GM21717 (cell line): ENCODE measurements around the gene EXPH5.
"Not testable (repeated sequence)": the region's sequence is repeated elsewhere in the genome, so short reads cannot be mapped to it uniquely, and the experiment has no call there.

Experiments
- ATAC-seq: cut with Tn5 transposase; IDR thresholded peaks from one replicate; pipeline ENCODE4 v1.9.1; 2021; ENCODE audit warnings: mild to moderate bottlenecking, moderate library complexity; ENCODE audit not compliant: unreplicated experiment

Gene EXPH5

DNA sequence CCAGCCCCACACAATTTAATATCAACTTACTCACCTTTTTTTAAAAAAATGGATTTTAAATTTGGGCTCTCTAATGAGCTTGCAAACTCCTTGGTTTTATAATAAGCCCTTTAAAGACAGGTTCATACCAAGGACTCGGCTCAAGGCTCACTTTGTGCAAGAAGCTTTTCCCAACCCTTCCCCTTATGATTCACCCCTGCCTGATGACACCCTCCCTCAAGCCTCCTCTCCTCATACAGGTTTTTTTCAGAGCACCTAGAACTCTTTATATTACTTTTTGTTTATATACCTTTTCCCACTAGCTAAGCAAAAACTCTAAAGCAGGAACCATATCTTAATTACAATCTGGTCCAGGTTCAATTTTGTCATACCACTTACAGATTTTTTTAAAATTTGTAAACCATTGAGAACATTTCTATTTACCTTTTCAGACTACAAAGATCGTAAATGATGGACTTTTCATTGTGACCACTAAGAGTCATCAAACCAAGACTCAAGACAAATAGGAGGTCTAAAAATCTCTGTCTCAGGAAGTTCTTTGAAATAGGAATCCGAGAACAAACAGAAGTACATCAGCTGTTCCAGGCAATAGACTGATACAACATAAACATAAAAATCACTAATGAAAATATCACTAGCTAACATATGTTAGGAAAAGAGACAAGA lies 13.1 kb upstream of the EXPH5 start:
- no peak for ATAC-seq

DNA sequence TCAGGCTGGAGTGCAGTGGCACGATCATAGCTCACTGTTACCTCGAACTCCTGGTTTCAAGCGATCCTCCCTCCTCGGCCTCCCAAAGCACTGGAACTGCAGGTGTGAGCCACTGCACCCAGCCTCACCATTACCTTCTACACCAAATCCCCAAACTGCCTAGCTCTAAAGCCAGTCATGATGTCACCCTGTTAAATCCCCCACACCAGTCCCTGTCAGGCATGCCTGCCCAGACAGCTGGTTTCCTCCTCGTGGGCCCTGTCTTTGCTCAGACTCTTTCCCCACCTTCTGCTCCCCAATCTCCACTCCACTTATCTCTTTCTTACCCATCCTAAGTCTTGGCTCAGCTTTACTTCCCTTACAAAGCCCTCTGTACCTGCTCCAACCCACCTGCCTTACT lies 12.5 kb upstream of the EXPH5 start:
- ATAC-seq, result peak; percentile 58

- not testable (repeated sequence) for ATAC-seq
Observed at GRCh38 chr11:108602818-108603217, 9.2 kb upstream of the EXPH5 start.

- ATAC-seq, result no peak
Observed at GRCh38 chr11:108601150-108601549, 7.6 kb upstream of the EXPH5 start.

GRCh38 chr11:108599978-108600377 lies 6.4 kb upstream of the EXPH5 start:
- ATAC-seq, result no peak

- ATAC-seq, result no peak
Observed at GRCh38 chr11:108597736-108598355, 4.3 kb upstream of the EXPH5 start.

- no peak for ATAC-seq
Observed at GRCh38 chr11:108596701-108597100, 3.1 kb upstream of the EXPH5 start.

GRCh38 chr11:108593923-108594434 lies 411 bp upstream of the EXPH5 start:
- no peak for ATAC-seq

- peak; percentile 16 for ATAC-seq
Observed at GRCh38 chr11:108592591-108593213, 866 bp downstream of the EXPH5 start.

DNA sequence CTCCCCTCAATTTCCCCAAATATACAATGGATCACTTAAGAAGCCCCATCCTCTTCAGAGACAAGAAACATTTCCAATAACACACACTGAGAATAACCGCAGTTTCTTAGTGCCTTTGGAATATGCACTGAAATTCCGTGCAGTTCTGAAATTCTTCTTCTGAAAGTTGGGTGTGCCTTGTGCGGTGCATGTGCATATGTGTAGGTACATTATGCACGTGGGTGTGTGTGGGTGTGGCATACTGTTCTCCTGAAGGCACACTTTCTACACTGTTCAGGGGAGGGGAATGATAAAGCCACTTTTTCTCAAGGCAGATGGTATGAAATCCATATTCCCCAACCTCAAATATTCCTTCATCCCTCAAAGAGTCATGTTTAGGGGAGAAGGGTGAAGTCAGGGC lies 1.7 kb downstream of the EXPH5 start:
- no peak for ATAC-seq

- ATAC-seq, result no peak
Observed at GRCh38 chr11:108589136-108589535, 4.4 kb downstream of the EXPH5 start.

- no peak for ATAC-seq
Observed at GRCh38 chr11:108588287-108588686, 5.3 kb downstream of the EXPH5 start.

DNA sequence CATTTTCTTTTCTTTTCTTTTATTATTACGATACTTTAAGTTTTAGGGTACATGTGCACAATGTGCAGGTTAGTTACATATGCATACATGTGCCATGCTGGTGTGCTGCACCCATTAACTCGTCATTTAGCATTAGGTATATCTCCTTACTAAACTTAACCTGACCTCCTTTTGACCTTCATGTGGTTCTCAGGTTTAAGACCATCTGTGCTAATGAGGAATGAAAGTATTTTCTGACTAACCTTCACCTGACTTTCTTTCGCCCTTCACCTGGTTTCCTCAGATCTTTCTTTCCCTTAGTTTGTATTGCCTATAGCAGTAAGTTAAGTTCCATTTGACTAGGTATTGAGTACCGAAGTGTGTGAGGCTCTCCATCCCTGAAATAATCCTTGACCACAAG lies 6.5 kb downstream of the EXPH5 start:
- ATAC-seq, result peak; percentile 60

DNA sequence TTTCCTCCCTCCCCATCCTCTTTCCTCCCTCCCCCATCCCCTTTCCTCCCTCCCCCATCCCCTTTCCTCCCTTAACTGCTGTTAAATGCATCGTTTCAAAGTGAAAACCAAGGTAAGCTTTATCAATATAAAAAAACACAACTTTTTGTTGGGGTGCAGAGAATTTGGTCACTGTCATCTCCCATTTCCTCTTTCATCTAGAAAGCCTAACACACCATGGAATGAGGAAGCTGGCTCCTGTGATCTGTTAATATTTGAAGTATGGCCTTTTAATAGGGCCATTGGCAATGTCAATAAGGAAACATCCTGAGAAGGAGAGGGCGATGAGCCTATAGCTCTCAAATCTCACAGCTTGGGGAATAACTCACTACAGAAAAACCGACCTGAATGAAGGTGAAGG lies 7.0 kb downstream of the EXPH5 start:
- ATAC-seq, result no peak

GRCh38 chr11:108586185-108586584 lies 7.4 kb downstream of the EXPH5 start:
- ATAC-seq, result not testable (repeated sequence)

GRCh38 chr11:108584973-108585372 lies 8.6 kb downstream of the EXPH5 start:
- no peak for ATAC-seq

DNA sequence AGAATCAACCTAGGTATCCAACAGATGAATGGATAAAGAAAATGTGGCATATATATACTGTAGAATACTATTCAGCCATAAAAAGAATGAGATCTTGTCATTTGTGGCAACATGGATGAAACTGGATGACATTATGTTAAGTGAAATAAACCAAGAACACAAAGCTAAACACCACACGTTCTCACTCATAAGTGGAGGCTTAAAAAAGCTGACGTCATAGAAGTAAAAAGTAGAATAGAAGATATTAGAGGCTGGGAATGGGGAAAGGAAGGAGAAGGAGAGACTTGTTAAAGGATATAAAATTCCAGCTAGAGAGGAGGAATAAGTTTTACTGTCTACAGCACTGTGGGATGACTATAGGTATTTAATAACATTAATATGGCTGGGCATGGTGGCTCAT lies 12.9 kb downstream of the EXPH5 start:
- ATAC-seq, result no peak

GRCh38 chr11:108580043-108580442 lies 13.5 kb downstream of the EXPH5 start:
- no peak for ATAC-seq

DNA sequence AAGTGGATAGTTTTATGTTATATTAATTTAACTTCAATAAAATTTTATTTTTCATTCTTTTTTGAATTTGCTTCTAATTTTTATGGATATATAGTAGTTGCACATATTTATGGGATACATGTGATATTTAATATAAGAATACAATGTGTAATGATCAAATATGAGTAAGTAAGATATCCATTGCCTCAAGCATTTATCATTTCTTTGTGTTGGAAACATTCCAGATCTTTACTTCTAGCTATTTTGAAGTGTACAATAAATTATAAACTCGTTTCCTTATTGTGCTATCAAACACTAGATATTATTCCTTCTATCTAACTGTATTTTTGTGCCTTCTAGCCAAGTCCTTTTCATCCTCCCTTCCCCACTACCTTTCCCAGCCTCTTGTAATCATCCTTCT lies 17.0 kb downstream of the EXPH5 start:
- ATAC-seq, result no peak

DNA sequence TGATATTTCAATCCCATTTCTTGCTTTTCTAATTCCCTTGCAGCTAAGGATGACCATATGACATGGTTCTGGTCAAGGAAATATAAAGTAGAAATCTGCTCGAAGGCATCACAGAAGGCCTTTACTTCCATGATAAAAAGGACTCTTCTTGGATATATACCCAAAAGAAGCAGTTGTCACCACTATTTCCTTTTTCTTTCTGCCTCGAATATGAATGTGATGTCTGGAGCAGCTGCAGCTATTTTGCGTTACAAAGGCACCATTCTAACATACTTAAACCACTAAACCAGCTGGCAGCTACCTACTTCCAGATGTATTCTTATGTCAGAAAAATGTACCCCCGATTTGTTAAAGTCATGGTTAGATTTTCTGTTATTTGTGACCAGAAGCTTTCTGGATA lies 18.9 kb downstream of the EXPH5 start:
- ATAC-seq, result no peak

- ATAC-seq, result no peak
Observed at GRCh38 chr11:108571001-108571400, 22.6 kb downstream of the EXPH5 start.

- ATAC-seq, result no peak
Observed at GRCh38 chr11:108569896-108570295, 23.7 kb downstream of the EXPH5 start.
